GM08714 (cell line): ENCODE results near the gene GNAO1.

Experiments
- H3K4me3 ChIP-seq: fragments of 200-500 bp; sonication (Bioruptor generic); 2 replicates; pipeline ENCODE4 v1.5.1; 2014; ENCODE audit warnings: mild to moderate bottlenecking, low read length, inconsistent platforms
- ZNF274 ChIP-seq: IDR thresholded peaks from 2 replicates; pipeline ENCODE4 v1.6.1; 2012; ENCODE audit warnings: mild to moderate bottlenecking, low read depth, low read length

GNAO1 gene

GRCh38 chr16:56274369-56274768 lies 83.1 kb downstream of the GNAO1 start:
- no peak overlapping the region for H3K4me3 ChIP-seq
- TF ChIP-seq ZNF274 = no peak

- no peak overlapping the region for H3K4me3 ChIP-seq
- TF ChIP-seq ZNF274 = no peak
Observed at GRCh38 chr16:56275076-56275475, 83.8 kb downstream of the GNAO1 start.

DNA sequence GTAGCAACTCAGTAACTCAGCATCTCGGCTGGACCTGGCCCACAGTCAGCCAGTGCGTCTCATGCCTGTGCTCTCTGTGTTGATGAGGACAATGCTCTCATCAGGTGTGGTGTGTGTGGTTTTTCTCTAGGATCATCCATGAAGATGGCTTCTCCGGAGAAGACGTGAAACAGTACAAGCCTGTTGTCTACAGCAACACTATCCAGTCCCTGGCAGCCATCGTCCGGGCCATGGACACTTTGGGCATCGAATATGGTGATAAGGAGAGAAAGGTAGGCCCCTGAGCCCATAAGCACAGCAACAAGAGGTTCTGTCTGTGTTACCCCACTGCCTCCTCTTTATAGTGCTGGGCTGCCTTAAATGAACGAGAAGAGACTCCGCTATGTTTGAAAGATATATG lies 84.5 kb downstream of the GNAO1 start:
- no peak overlapping the region for H3K4me3 ChIP-seq
- TF ChIP-seq ZNF274 = no peak

DNA sequence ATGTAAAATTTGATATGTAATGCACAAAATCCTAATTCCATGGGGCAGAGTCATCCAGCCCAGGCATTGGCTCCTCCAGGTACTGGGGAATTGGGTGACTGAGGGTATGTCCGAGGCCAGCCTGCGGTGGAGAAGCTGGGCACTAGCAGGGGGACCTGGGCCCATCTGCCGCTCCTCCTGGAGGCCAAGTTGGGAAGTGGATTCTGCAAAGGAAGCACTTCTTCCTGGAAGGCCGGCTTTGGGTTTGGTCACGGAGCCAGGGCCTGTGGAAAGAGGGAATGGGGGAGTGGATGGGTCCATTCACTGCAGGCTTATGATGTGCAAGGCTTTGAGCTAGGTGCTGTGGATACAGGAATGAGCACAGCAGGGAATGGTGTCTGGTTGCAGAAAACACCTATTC lies 85.8 kb downstream of the GNAO1 start:
- TF ChIP-seq ZNF274 = no peak
- H3K4me3 ChIP-seq = no peak overlapping the region

DNA sequence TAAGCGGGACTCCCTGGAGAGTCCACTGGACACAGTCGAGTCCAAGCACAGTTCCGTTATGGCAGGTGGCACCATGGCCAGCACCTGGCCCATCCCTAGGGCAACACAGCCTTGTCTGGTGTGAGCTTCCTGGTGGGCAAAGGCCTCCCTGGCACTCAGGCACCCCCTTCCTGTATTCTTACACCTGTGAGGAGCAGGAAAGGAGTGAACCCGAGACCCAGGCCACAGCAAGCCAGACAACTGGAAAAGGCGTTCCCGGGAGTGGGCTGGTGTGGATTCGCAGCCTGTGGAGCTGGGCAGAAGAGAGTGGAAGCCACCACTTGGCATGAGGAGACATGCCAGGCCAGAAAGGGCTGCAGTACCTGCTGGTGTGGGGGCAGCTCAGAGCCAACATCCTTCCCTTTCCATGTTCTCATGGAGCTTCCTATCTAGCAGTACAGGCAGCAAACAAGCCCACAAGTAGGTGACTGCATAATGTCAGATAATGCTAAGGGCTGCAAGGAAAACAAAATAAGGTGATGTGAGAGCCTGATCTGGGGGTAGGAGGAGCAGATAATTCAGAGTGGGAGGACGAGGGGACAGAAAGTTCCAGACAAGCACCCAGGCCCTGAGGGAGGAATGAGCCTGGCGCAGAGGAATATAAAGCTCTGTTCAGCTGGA lies 87.0 kb downstream of the GNAO1 start:
- no peak for TF ChIP-seq ZNF274
- no peak overlapping the region for H3K4me3 ChIP-seq

DNA sequence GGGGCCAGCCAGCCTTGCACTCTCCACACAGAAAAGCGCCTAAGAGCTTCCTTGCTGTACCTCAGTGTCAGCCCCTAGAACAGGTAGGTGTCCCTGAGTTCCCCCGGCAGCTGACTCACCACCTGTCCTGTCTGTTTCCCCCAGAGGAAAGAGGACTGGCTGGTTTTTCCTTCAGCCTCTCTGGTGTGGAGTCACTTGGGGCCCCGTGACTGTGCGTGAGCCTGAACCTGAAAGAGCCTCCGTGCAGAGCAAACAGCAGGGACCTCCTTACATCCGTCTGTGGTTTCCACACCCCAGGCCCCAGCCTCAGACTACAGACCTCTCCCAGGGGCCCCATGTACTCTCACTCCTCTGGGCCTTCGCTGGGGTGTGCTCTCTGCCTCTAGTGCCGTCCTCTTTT lies 87.8 kb downstream of the GNAO1 start:
- TF ChIP-seq ZNF274 = no peak
- no peak overlapping the region for H3K4me3 ChIP-seq

GRCh38 chr16:56279914-56280313 lies 88.6 kb downstream of the GNAO1 start:
- no peak for TF ChIP-seq ZNF274
- no peak overlapping the region for H3K4me3 ChIP-seq

- TF ChIP-seq ZNF274 = no peak
- H3K4me3 ChIP-seq = no peak overlapping the region
Observed at GRCh38 chr16:56281249-56281805, 90.0 kb downstream of the GNAO1 start.

DNA sequence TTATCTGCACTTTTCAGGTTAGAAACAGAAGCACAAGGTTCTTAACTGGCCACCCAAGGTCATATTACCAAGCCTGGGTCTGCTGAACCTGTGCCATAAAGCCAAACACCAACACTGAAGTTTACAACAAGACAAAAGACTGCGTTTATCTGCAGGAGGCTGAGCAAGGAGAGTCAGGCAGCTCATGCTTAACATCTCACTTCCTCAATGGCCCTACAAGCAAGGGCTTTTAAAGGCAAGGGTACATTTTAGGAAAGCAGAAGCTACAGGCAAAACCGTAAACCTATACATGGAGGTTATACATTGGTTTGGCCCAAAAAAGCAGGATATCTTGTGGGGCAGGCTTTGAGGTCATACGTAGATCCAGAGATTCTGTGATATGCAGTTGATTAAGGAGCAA lies 91.2 kb downstream of the GNAO1 start:
- no peak for TF ChIP-seq ZNF274
- no peak overlapping the region for H3K4me3 ChIP-seq

DNA sequence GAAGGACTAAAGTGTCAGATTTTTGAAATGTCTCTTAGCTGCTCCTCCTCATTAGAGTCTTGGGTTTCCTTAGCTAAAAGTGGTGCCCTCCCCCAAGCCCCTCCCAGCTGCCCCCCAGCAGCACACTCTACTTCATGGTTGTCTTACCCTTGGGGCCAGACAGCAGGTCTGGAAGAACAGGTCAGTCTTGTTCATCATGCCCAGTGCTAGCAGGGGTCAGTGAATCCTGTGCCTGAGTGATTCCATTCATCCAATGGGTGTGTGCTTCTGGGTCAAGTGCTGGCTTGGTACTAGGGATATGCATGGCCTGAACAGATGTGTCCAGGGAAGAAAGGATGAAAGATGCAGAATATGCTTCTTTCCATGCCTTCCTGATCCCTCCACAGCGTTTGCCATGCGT lies 93.2 kb downstream of the GNAO1 start:
- no peak for TF ChIP-seq ZNF274
- no peak overlapping the region for H3K4me3 ChIP-seq

DNA sequence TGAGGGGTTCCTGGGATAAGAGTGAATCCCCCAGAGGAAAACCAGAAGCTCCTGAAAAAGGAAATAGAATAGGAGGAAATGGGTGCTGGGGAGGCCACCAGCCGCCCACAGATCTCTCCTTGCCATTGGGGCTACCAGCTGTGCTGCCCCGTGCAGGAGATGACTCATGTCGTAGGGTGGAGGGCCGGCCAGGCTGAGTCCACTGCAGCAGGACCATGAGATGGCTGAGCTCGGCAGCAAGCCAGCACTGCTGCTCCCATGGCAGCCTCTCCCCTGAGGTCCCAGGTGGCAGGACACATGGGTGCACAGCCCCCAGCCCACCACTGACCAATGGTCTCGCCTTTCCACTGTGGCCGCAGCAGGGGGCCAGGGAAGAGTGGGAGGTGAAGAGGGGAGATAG lies 95.5 kb downstream of the GNAO1 start:
- TF ChIP-seq ZNF274 = no peak

GRCh38 chr16:56288019-56288418 lies 96.7 kb downstream of the GNAO1 start:
- no peak overlapping the region for H3K4me3 ChIP-seq
- no peak for TF ChIP-seq ZNF274

More for the DNA sequence above, 95.5 kb downstream of the GNAO1 start:
- no peak overlapping the region for H3K4me3 ChIP-seq

DNA sequence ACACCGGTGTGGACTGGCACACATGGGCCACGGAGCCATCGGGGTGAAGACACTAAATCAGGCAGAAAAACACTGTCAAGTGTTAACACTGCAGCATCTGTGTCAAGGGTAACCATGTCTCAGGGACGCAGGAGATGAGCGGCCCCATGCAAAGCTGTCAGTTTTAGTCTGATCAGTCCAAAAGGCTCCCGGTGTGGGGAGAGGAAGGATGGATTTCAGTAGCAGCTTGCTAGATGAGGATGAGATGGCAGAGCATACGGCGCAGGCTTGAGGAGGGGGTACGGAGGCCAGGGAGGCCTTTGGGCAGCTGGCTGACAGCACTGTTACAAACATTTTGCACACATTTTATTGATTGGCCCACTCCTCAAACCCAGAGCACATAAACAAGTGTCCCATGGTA lies 98.1 kb downstream of the GNAO1 start:
- no peak overlapping the region for H3K4me3 ChIP-seq
- no peak for TF ChIP-seq ZNF274

GRCh38 chr16:56289862-56290261 lies 98.6 kb downstream of the GNAO1 start:
- TF ChIP-seq ZNF274 = no peak
- H3K4me3 ChIP-seq = no peak overlapping the region

- no peak overlapping the region for H3K4me3 ChIP-seq
Observed at GRCh38 chr16:56294014-56294413, 102.7 kb downstream of the GNAO1 start.

DNA sequence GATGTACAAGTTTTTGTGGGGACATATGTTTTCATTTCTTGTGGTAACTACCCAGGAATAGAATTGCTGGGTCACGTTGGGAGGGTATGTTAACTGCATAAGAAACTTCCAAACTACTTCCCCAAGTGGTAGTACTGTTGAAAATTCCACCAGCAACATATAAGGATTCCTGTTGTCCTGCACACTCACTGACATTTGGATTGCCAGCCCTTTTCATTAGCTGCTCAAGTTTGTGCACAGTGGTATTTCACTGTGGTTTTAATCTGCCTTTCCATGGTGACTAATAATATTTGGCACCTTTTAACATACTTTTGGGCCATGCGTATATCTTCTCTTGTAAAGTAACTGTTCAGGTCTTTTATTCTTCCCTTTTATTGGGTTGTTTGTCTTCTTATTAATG lies 103.3 kb downstream of the GNAO1 start:
- no peak overlapping the region for H3K4me3 ChIP-seq
- no peak for TF ChIP-seq ZNF274

More at GRCh38 chr16:56294014-56294413, 102.7 kb downstream of the GNAO1 start:
- TF ChIP-seq ZNF274 = no peak
